Cardiac fibroblast (primary cell): ENCODE data around the gene ADAM12.

Source experiments
- DNase-seq, 2 donors: peaks; one replicate each; pipeline versions ENCODE4 v3.0.0 to v3.0.0-alpha.2; 2010; ENCODE audit warnings: low read depth in 2 of 2
- H3K4me3 ChIP-seq, 2 donors: replicated peaks in 1 of 2; 1 replicate in 1 of 2; 2 replicates in 1 of 2; pipeline ENCODE4 v1.5.1; 2011; ENCODE audit warnings: low read depth in 2 of 2, low read length in 2 of 2, mild to moderate bottlenecking in 2 of 2, moderate library complexity in 1 of 2
- TF ChIP-seq, protein P1 (sequence below): IDR thresholded peaks from one replicate; pipeline ENCODE4 v1.5.1; 2011; ENCODE audit warnings: low read depth, mild to moderate bottlenecking, low read length, inconsistent platforms

Gene ADAM12

DNA sequence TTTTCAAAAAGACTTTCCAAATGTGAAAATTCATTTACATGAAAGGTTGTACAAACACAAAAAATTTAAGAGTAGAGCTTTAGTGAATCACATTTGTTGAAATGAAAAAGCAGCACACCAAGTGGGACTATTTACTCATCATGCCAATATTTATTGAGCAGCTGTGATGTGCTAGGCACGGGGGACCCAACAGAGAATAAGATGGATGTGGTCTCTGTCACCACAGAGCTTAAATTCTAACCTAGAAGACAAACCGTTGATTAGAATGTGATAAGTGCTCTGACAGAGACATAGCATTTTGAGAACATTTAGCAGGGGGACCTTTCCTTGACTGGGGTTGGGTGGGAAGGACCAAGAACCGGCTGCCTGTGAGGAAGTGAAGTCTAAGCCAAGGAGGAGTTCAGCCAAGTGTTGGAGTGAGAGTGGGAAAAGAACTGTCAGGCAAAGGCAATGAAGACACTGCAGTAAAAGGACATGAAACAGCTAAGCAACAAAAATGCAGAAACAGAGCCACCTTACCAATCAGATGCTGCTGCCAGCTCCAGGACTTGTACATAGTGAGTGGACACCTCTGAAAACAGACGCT lies 19.1 kb downstream of the ADAM12 start:
- no peak overlapping the region for H3K4me3 ChIP-seq
- peak in 1 of 2 donors; percentile 48 for DNase-seq
- TF ChIP-seq, protein P1, sequence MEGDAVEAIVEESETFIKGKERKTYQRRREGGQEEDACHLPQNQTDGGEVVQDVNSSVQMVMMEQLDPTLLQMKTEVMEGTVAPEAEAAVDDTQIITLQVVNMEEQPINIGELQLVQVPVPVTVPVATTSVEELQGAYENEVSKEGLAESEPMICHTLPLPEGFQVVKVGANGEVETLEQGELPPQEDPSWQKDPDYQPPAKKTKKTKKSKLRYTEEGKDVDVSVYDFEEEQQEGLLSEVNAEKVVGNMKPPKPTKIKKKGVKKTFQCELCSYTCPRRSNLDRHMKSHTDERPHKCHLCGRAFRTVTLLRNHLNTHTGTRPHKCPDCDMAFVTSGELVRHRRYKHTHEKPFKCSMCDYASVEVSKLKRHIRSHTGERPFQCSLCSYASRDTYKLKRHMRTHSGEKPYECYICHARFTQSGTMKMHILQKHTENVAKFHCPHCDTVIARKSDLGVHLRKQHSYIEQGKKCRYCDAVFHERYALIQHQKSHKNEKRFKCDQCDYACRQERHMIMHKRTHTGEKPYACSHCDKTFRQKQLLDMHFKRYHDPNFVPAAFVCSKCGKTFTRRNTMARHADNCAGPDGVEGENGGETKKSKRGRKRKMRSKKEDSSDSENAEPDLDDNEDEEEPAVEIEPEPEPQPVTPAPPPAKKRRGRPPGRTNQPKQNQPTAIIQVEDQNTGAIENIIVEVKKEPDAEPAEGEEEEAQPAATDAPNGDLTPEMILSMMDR, result no peak

- no peak for DNase-seq
- TF ChIP-seq, protein P1, result no peak
Measured at GRCh38 chr10:126357169-126357568, 31.1 kb downstream of the ADAM12 start.

GRCh38 chr10:126353666-126354065 lies 34.6 kb downstream of the ADAM12 start:
- DNase-seq, result no peak
- H3K4me3 ChIP-seq, result no peak overlapping the region
- TF ChIP-seq, protein P1, result no peak

More at GRCh38 chr10:126357169-126357568, 31.1 kb downstream of the ADAM12 start:
- H3K4me3 ChIP-seq, result no peak overlapping the region

DNA sequence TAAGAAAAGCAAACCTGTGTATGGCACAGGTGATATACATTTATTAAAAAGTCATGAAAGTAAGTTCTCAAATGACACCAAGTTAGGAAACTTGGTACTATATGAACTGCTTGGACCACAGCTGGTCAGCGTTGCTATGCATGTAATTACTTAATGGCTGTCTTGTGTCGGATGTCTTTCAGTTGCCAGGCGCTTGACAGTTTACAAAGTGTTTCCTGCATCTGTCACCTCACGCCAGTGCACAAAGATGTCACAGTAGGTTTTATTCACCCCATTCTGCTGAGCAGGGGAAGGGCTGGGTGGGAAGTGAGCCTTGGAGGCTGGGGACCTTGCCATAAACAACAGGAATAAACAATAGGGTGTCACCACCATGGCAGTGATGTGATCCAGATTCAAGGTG lies 35.8 kb downstream of the ADAM12 start:
- no peak overlapping the region for H3K4me3 ChIP-seq
- TF ChIP-seq, protein P1, result no peak
- DNase-seq, result no peak

DNA sequence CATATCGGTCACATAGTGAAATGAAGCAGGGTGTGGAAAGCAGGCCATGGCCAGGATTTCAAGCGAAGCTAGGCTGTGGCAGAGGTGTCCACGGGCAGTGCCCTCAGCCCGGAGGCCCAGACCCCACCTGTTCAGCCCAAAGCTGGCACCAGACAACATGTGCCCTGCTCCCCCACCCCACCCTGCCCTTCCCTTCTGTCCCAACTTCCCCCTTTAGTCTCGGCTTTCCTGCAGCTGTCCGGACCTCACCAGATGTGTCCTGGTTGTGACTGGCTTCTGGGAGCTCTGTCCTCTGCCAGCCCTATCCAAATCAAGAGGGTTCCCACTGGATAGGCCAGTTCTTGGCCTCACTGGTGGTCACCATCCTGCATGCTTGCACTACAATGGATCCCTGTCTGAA lies 37.3 kb downstream of the ADAM12 start:
- H3K4me3 ChIP-seq, result no peak overlapping the region
- TF ChIP-seq, protein P1, result no peak
- DNase-seq, result no peak

- no peak overlapping the region for H3K4me3 ChIP-seq
- DNase-seq, result peak; percentile 82 to 92
- TF ChIP-seq, protein P1, result no peak
Measured at GRCh38 chr10:126350216-126350992, 37.9 kb downstream of the ADAM12 start.
